ENCODE data around the gene IMPG1. TPM values are rescaled to one million over a fixed set of nuclear protein-coding genes. Genes with fewer than 3 reads are reported as not detected.

The IMPG1 gene
- total and polyA plus RNA-seq, 10 of the 15 experiments (the other 5 are each of a cell fraction or from before 2014, with no cell fraction given) = not detected

GRCh38 chr6:76014626-76015530 lies 57.6 kb downstream of the IMPG1 start (continued):
- no peak for TF ChIP-seq GABPA (IDR thresholded peaks at IDR 0.05; ENCODE audit: low read depth)
- TF ChIP-seq ETV6 (conservative IDR thresholded peaks at IDR 0.05 in 1 of 2, IDR thresholded peaks at IDR 0.05 in 1 of 2; ENCODE audit: borderline replicate concordance in 1 of 2, low read depth in 1 of 2) = no peak
- no peak for TF ChIP-seq PKNOX1 (IDR thresholded peaks at IDR 0.05)
- TF ChIP-seq STAT1 (conservative IDR thresholded peaks at IDR 0.05) = no peak
- TF ChIP-seq BACH1 (IDR thresholded peaks at IDR 0.05; ENCODE audit: borderline replicate concordance) = no peak
- no peak for TF ChIP-seq ATF2 (IDR thresholded peaks at IDR 0.05; ENCODE audit: low read length)
- TF ChIP-seq PRDM15 (CRISPR knock-in tag; IDR thresholded peaks at IDR 0.05) = no peak
- TF ChIP-seq HDGF (IDR thresholded peaks at IDR 0.05) = no peak

All from GM12878 (cell line).